ENCODE data around the gene PRKN. TPM values are rescaled to one million over a fixed set of nuclear protein-coding genes. Genes with fewer than 3 reads are reported as not detected.

PRKN gene
- total and polyA plus RNA-seq, 9 of the 15 experiments (the other 6 are each of a cell fraction or from before 2014, with no cell fraction given) = 0.03 to 0.96 (median 0.15) TPM; not detected in 2

DNA sequence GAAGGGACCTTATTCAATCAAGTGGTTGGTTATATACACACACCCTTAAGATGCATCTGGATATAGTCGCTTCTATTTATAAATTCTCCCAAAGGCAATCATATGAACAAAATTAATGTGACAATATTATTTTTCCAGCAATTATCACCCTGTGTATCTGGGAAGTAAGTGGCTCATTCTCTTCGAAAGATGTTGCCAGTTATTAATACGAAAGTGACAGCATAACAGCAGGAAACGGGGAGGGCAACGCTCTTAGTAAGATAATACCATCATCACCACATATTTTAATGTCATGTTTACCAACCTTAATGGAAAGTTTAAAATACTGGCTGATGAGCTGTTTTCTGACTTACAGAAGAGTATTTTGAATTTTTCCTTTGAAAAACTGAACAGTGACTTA, 756.5 kb downstream of the PRKN start:
- H3K9me3 ChIP-seq (replicated peaks; ENCODE audit: control insufficient read depth, insufficient read depth, low read depth, low read length) = no peaks in the 10 kb centered on the region
- TF ChIP-seq BMI1 (IDR thresholded peaks at IDR 0.05; ENCODE audit: low read length) (no peak), SFPQ (IDR thresholded peaks at IDR 0.05; ENCODE audit: low read depth, low read length) (no peak), ZNF695 (CRISPR knock-in tag; IDR thresholded peaks at IDR 0.05) (no peak), ATF7 (IDR thresholded peaks at IDR 0.05) (no peak), ERF (CRISPR knock-in tag; IDR thresholded peaks at IDR 0.05) (no peak), ZNF175 (CRISPR knock-in tag; IDR thresholded peaks at IDR 0.05; ENCODE audit: low read depth) (no peak)
- TF ChIP-seq, protein P1, sequence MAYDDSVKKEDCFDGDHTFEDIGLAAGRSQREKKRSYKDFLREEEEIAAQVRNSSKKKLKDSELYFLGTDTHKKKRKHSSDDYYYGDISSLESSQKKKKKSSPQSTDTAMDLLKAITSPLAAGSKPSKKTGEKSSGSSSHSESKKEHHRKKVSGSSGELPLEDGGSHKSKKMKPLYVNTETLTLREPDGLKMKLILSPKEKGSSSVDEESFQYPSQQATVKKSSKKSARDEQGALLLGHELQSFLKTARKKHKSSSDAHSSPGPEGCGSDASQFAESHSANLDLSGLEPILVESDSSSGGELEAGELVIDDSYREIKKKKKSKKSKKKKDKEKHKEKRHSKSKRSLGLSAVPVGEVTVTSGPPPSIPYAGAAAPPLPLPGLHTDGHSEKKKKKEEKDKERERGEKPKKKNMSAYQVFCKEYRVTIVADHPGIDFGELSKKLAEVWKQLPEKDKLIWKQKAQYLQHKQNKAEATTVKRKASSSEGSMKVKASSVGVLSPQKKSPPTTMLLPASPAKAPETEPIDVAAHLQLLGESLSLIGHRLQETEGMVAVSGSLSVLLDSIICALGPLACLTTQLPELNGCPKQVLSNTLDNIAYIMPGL (CRISPR knock-in tag; IDR thresholded peaks at IDR 0.05) = no peak
- no peaks in the 10 kb centered on the region for H3K36me3 ChIP-seq (ENCODE audit: control insufficient read depth, insufficient read depth, low read length)
- no peak overlapping the region for H2AFZ ChIP-seq (ENCODE audit: low read depth, low read length)
- no peak overlapping the region for H3K4me2 ChIP-seq (ENCODE audit: insufficient read depth, low read length)
- in situ Hi-C loops (cut with MboI) = no loop called here
- H3K9ac ChIP-seq (ENCODE audit: insufficient read depth in 1 of 2, low read depth in 2 of 2, low read length in 2 of 2) = no peak overlapping the region
- no peak for ATAC-seq
- H3K79me2 ChIP-seq (ENCODE audit: control insufficient read depth, insufficient read depth, low read length) = no peaks in the 10 kb centered on the region
- H3K27me3 ChIP-seq (ENCODE audit: control insufficient read depth in 2 of 2, insufficient read depth in 2 of 2, low read length in 2 of 2) = no peaks in the 10 kb centered on the region
- no peak for FAIRE-seq
- ChIA-PET POLR2A (no interaction called here), CTCF (ENCODE audit: low intra/inter-chr PET ratio) (no interaction called here)
- H3K4me1 ChIP-seq (replicated peaks in 1 of 2; ENCODE audit: control insufficient read depth in 2 of 2, insufficient read depth in 2 of 2, low read length in 2 of 2) = no peaks in the 10 kb centered on the region
- no TSS peak for BruUV-seq (replicated peaks)
- DNase-seq (ENCODE audit: extremely low read depth in 1 of 4, low spot score in 3 of 4) = no peak
- H3K4me3 ChIP-seq = no peak overlapping the region
- no peaks in the 10 kb centered on the region for H3K9me1 ChIP-seq (ENCODE audit: control insufficient read depth, insufficient read depth, low read length)
- intact Hi-C loops (cut with micrococcal nuclease) = no loop called here
- H4K20me1 ChIP-seq (replicated peaks; ENCODE audit: control insufficient read depth, insufficient read depth, low read length) = no peaks in the 10 kb centered on the region
- under 1% methylated on average over 5 of the region's 5 CpGs for WGBS (ENCODE audit: insufficient coverage, low coverage, missing lambda C conversion rate)
- H3K27ac ChIP-seq (ENCODE audit: extremely low read depth, low read depth, low read length) = no peak overlapping the region
